Neuron (in vitro differentiated cells): ENCODE measurements around the gene BCAR3.
"Not testable (repeated sequence)": the region's sequence is repeated elsewhere in the genome, so short reads cannot be mapped to it uniquely, and the experiment has no call there.

Experiments
- H2AFZ ChIP-seq: one replicate; pipeline ENCODE4 v1.6.1; 2013; ENCODE audit warnings: low read depth, mild to moderate bottlenecking, inconsistent platforms, low read length, moderate library complexity
- H3K27me3 ChIP-seq: one replicate; pipeline ENCODE4 v1.6.1; 2013; ENCODE audit warnings: low read length; ENCODE audit not compliant: insufficient read depth
- H3K36me3 ChIP-seq: one replicate; pipeline ENCODE4 v1.6.1; 2013; ENCODE audit warnings: low read length; ENCODE audit not compliant: insufficient read depth
- H3K4me1 ChIP-seq: one replicate; pipeline ENCODE4 v1.6.1; 2013; ENCODE audit warnings: low read length; ENCODE audit not compliant: insufficient read depth
- H3K4me3 ChIP-seq: 2 replicates; pipeline ENCODE4 v1.5.1; 2013; ENCODE audit warnings: mild to moderate bottlenecking, low read length, moderate library complexity
- H3K9me3 ChIP-seq: one replicate; pipeline ENCODE4 v1.6.1; 2013; ENCODE audit warnings: low read length

The BCAR3 gene

DNA sequence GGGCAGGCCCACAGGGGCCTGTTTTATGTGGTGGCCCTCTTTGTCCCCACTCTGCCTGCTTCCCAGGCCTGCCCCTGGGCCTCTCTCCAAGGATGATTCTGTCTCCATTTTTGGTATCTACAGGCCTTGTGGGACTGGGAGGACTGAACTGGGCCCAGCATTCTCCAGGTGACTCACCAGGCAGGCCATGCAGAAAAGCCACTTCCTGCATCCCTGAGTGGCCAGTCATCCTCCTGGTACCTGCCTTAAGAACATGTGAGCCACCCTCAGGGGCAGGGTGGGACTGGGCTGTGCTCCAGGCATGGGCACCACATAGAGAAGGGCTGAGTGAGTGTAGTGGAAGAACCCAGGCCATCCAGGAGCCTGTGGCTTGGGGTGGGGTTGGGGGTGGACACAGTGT lies 20.0 kb upstream of the BCAR3 start:
- no peaks in the 10 kb centered on the region for H3K4me1 ChIP-seq
- no peak overlapping the region for H3K4me3 ChIP-seq
- H3K27me3 ChIP-seq, result no peaks in the 10 kb centered on the region
- H2AFZ ChIP-seq, result no peak overlapping the region
- H3K9me3 ChIP-seq, result no peaks in the 10 kb centered on the region
- H3K36me3 ChIP-seq, result no peaks in the 10 kb centered on the region

DNA sequence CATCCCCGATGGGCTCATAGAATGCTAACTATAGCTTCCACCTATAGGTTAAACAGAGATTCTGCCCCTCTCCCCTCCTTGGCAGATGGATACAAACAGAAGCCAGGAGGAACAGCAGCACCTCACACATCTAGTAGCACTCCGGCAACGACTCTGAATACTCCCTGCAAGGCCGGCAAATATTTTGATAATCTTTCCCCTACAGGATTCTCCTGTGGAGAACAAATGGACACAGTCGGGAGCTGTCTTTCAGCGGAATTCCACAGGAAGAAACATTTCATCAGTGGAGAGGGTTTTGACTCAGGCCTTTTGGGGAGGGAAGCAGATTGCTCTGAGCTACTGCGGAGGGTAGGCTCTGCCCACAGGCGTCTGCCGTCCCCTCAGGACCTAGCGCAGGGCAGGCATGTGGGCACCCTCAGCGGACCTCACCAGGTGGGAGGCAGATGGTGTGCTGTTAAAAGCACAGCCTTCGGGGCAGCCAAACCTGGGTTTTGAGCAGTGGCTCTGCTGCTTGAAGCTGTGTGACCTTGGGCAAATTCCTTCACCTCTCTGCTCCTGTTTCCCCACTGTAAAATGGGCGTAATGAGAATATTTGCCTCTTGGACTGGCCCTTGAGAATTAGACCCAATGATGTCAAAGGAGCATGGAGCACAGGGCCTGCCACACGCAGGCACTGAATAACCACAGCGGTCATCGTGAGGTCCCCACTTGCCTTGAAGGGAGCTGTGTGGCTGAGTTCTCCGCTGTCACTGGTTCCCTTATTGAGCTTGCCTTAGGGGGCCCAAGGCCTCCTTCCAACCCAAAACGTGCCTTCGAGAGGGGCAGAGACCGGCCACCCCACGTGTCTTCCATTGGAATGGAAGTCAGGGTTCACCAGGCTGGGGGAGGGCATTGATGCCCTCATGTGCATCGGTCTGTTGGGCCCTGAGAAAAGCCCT lies 19.2 kb upstream of the BCAR3 start:
- H3K4me1 ChIP-seq, result no peaks in the 10 kb centered on the region
- no peak overlapping the region for H2AFZ ChIP-seq
- no peaks in the 10 kb centered on the region for H3K27me3 ChIP-seq

DNA sequence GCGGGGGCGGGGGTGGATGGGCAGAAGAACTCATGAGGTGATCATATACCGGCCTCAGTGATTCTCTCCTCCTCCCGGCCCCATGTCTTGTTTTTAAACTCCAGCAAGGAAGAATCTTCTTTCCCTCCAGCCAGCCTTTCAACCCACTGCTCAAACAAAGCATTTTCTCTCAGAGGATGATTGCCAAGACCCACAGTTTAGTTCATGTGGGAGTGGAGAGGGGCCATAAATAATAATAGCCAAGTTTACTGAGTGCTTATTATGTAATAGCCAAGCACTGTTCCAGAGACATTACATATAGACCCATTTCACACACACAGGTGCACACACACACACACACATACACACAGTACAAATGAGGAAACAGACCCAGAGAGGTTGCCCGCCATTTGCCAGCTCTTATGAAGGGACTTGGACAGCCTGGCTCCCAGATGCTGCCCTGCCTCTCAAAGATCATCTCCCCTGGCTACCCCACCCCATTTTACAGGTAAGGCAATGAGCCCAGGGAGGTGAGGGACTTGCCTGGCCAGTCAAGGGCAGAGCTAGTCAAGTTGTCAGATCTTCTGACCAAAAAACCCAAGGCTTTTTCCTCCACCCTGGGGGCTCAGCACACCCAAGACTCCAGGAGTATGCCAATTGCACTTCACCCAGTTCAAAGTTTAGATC lies 18.0 kb upstream of the BCAR3 start:
- Histone ChIP-seq H2AFZ (no peak overlapping the region), H3K4me3 (no peak overlapping the region), H3K4me1 (no peaks in the 10 kb centered on the region), H3K27me3 (no peaks in the 10 kb centered on the region), H3K36me3 (no peaks in the 10 kb centered on the region), H3K9me3 (no peaks in the 10 kb centered on the region)

More for the DNA sequence above, 19.2 kb upstream of the BCAR3 start:
- Histone ChIP-seq H3K36me3 (no peaks in the 10 kb centered on the region), H3K4me3 (no peak overlapping the region), H3K9me3 (no peaks in the 10 kb centered on the region)

DNA sequence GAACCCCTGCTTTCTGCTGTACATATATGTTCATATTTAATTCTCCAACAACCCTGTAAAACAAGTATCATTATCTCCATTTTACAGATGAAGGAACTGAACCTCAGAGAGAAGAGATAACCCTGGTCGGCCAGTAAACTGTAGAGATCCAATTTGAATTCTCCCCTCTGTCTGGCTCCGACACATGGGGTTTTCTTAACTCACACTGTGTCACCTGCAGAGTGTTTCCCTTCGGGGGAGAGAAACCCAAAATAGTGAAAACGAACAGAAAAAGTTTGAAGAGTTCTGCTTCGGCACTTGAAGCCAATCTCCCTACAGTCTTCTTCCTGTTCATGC lies 17.4 kb upstream of the BCAR3 start:
- Histone ChIP-seq H2AFZ (no peak overlapping the region), H3K4me1 (no peaks in the 10 kb centered on the region), H3K36me3 (no peaks in the 10 kb centered on the region), H3K9me3 (no peaks in the 10 kb centered on the region), H3K4me3 (no peak overlapping the region), H3K27me3 (no peaks in the 10 kb centered on the region)

DNA sequence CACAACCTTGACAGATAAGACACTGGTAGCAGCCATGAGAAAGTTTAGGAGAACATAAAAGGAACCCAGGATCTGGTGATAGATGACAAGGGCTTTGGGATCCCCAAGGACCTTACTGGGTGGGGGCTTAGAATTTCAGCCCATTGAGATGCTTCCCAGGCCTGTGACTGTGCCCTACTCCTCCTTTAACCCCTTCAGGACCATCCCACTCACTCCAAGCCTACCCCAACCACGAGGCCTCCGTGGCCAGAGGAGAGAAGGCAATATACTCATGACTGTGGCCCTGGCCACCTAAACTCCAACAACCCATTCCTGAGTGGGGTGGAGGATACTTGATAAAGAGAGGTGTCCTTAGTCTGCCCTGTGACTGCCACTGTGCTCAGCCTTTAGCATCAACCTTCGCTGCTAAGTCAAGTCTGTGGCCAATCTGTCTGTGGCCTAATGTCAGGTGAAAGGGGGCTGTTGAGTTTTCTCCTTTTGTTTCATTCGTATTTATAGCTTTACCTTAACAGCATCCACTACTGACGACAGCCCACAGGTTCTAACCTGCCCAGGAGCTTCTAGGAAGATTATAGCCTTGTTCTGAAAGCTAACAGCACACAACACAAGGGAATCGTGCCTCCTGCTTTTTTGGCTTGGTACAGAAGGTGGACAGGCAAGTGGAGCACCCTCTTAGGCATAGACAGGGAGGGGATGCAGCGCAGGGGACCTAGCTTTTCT lies 16.9 kb upstream of the BCAR3 start:
- Histone ChIP-seq H3K9me3 (no peaks in the 10 kb centered on the region), H3K4me1 (no peaks in the 10 kb centered on the region), H3K36me3 (no peaks in the 10 kb centered on the region), H3K27me3 (no peaks in the 10 kb centered on the region), H3K4me3 (no peak overlapping the region), H2AFZ (no peak overlapping the region)

DNA sequence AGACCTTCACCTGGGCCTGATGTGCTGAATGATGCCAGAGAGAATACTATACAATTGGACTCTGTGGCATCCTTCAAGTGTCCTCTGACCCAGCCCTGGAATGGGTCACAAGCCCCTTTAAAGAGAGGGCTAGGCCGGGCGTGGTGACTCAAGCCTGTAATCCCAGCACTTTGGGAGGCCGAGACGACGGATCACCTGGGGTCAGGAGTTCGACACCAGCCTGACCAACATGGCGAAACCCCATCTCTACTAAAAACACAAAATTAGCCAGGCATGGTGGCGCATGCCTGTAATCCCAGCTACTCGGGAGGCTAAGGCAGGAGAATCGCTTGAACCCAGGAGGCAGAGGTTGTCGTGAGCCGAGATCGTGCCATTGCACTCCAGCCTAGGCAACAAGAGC lies 15.9 kb upstream of the BCAR3 start:
- not testable (repeated sequence) for H2AFZ ChIP-seq, H3K4me1 ChIP-seq, H3K4me3 ChIP-seq, H3K27me3 ChIP-seq, H3K36me3 ChIP-seq, H3K9me3 ChIP-seq

DNA sequence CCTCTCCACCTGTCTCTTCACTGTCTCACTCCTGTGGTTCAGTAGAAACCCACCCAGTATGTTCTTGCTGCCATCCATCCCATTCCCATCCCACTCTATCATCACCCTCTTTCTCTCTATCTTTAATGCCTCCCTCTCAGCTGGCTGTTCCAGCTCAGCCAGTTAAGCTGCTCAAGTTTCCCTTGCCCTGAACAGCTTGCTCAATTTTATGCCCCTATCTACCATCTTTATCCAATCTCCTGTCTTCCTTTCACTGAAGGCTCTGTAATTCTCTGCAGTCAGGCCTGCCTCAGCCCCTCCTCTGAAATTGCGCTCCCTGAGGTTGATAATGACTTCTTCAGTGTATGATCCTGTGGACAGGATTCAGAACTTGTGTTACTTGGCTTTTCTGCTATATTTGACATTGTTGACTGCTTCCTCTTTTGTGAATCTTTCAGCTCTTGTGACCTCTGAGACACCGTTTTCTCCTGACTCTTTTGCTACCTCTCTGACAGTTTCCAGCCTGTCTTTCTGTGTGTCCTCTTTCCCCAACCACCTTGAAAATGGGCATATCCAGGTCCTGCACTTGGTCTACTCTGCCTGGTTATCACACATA lies 13.9 kb upstream of the BCAR3 start:
- H3K4me3 ChIP-seq, result no peak overlapping the region
- H3K36me3 ChIP-seq, result no peaks in the 10 kb centered on the region
- no peak overlapping the region for H2AFZ ChIP-seq
- no peaks in the 10 kb centered on the region for H3K27me3 ChIP-seq
- H3K9me3 ChIP-seq, result no peaks in the 10 kb centered on the region
- H3K4me1 ChIP-seq, result peaks cover 5% of the 10 kb centered on the region

DNA sequence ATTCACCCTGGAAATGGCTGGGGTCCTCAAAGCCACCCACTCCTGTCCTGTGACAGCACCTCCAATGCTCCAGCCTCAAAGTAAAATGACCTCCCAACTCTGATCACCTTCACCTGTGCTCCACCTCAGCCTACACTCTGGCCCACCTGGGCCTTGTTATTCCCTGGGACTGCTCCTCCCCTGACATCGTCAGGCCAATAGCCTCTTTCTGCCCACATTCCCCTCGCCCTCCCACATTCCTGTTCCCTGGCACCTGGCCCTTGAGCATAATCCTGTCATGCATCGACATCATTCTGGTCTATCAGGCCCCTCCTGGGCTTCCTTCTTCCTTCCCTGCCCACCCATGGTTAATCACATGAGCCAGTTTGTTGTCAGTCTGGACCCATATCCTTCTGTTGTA lies 13.2 kb upstream of the BCAR3 start:
- H3K9me3 ChIP-seq, result no peaks in the 10 kb centered on the region
- H3K36me3 ChIP-seq, result no peaks in the 10 kb centered on the region
- no peak overlapping the region for H3K4me3 ChIP-seq

DNA sequence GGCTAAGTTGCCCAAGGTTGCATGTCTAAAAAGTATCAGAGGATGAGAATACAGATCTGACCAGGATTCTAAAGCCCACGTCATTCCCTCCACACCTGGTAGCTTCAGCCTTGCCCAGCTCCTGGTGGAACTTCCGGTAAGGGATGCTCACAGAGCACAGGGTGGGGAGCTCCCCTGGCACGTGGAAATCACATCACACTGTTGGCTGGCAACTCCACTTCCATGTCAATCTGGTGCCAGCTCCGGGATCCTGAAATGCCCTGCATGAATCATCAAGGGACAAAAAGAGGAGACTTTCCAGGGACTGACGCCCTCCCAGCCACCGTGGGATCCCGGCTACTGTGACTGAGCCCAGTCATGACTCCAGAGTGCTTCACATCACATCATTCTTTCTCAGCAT lies 12.4 kb upstream of the BCAR3 start:
- no peaks in the 10 kb centered on the region for H3K9me3 ChIP-seq
- no peaks in the 10 kb centered on the region for H3K27me3 ChIP-seq
- no peak overlapping the region for H3K4me3 ChIP-seq
- H3K36me3 ChIP-seq, result no peaks in the 10 kb centered on the region
- no peak overlapping the region for H2AFZ ChIP-seq
- peaks cover 5% of the 10 kb centered on the region for H3K4me1 ChIP-seq

More for the DNA sequence above, 13.2 kb upstream of the BCAR3 start:
- no peaks in the 10 kb centered on the region for H3K27me3 ChIP-seq
- H3K4me1 ChIP-seq, result peaks cover 5% of the 10 kb centered on the region
- no peak overlapping the region for H2AFZ ChIP-seq

DNA sequence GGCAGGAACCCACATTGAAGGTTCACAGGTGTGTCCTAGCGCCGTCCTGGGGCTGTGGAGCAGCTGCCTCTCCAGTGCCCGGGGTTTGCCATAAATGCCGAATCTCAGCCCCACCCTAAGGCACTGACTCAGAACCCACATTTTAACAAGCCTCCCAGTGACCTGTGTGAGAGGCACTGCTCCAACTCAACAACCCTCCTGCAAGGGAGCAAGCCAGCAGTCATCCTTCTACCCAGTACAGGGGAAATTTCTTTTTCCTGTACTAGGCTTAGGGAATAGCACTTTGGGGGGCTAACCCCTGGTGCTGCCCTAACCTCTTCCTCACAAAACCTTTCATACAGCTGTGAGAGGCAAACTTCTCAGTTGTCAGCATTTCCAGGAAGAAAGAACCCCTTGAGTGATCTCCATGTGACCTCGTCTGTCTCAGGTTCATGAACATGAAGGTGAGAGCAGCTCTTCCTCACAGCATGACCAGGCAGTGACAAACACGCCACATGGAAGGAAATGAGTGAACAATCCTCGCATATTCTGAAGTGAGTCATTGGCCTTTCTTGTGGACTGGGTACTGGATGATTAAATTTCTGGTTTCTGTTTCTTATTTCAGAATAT lies 11.4 kb upstream of the BCAR3 start:
- Histone ChIP-seq H3K4me1 (peaks cover 5% of the 10 kb centered on the region), H3K27me3 (no peaks in the 10 kb centered on the region), H2AFZ (no peak overlapping the region), H3K4me3 (no peak overlapping the region), H3K36me3 (no peaks in the 10 kb centered on the region), H3K9me3 (no peaks in the 10 kb centered on the region)

DNA sequence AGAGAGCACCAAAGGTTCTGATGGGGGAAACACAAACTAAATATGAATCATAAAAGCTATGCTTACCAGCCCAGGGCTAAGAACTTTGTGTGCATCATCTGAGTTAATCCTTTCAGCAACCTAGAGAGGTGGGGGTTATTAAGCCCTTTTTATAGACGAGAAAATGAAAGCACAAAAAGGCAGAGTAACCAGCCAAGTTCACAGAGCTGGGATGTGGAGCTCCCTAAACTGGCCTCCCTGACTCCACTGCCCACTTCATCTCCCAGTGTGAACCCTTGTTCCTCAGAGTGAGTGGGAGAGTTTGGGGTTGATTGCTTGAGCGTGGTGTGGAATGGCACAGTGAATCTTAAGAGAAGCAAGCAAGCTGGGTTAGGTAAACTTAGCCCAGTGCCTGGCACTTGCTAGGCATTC lies 10.8 kb upstream of the BCAR3 start:
- Histone ChIP-seq H2AFZ (no peak overlapping the region), H3K36me3 (no peaks in the 10 kb centered on the region), H3K4me3 (no peak overlapping the region), H3K27me3 (no peaks in the 10 kb centered on the region), H3K9me3 (no peaks in the 10 kb centered on the region), H3K4me1 (peaks cover 5% of the 10 kb centered on the region)

DNA sequence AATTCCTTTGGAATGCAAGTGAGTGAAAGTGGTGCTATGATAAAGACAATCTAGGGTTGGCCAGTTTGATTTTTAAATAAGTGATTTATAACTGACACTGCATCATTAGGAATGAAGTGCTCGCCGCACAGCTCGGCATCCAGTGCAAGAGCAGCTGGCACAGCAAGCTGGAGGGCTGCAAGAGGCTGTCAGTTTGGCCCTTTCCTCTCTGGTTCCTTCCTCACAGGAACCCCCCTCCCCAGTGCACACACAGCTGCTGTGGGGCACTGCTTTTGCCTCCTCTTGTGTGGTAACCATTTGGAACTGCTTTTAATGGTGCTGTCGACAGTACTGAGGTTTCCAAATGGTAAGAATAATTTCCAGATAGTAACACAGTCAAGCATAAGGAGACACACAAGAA lies 10.4 kb upstream of the BCAR3 start:
- no peaks in the 10 kb centered on the region for H3K9me3 ChIP-seq
- no peak overlapping the region for H2AFZ ChIP-seq
- no peak overlapping the region for H3K4me3 ChIP-seq
- no peaks in the 10 kb centered on the region for H3K27me3 ChIP-seq
- no peaks in the 10 kb centered on the region for H3K36me3 ChIP-seq
- H3K4me1 ChIP-seq, result peaks cover 5% of the 10 kb centered on the region
